Astrocyte (in vitro differentiated cells and primary cell): ENCODE measurements around the gene FMN2. TPM values are rescaled to one million over a fixed set of nuclear protein-coding genes. Genes with fewer than 3 reads are reported as not detected.
A peak's percentile ranks its signal among the peaks of the same experiment; 100 is the strongest.

ENCODE experiments used
- DNase-seq: peaks from one replicate; pipeline ENCODE4 v3.0.0-alpha.2; 2010; ENCODE audit warnings: low read depth
- FAIRE-seq: peaks from 2 replicates; lab custom pipeline; 2011; peaks lifted over from hg19 to GRCh38; lab: Jason Lieb, UNC
- H2AFZ ChIP-seq: 2 replicates; pipeline ENCODE4 v1.6.0; 2012; ENCODE audit warnings: low read depth, low read length, inconsistent platforms
- H3K27ac ChIP-seq: 2 replicates; pipeline ENCODE4 v1.5.1; 2011; ENCODE audit warnings: low read depth, low read length, inconsistent platforms
- H3K27me3 ChIP-seq: 2 replicates; pipeline ENCODE4 v1.6.0; 2011; ENCODE audit warnings: low read length, inconsistent platforms; ENCODE audit not compliant: insufficient read depth
- H3K36me3 ChIP-seq: 2 replicates; pipeline ENCODE4 v1.5.1; 2011; ENCODE audit warnings: low read length, inconsistent platforms; ENCODE audit not compliant: insufficient read depth
- H3K4me1 ChIP-seq: 2 replicates; pipeline ENCODE4 v1.5.1; 2011; ENCODE audit warnings: low read length, inconsistent platforms; ENCODE audit not compliant: insufficient read depth
- H3K4me2 ChIP-seq: 2 replicates; pipeline ENCODE4 v1.6.0; 2012; ENCODE audit warnings: low read length, inconsistent platforms
- H3K4me3 ChIP-seq: 2 replicates; pipeline ENCODE4 v1.5.1; 2011; ENCODE audit warnings: low read depth, mild to moderate bottlenecking, low read length, inconsistent platforms; ENCODE audit not compliant: insufficient read depth
- H3K79me2 ChIP-seq: 2 replicates; pipeline ENCODE4 v1.6.0; 2012; ENCODE audit warnings: mild to moderate bottlenecking, low read length, inconsistent platforms; ENCODE audit not compliant: insufficient read depth
- H3K9ac ChIP-seq: 2 replicates; pipeline ENCODE4 v1.6.0; 2012; ENCODE audit warnings: mild to moderate bottlenecking, low read length, inconsistent platforms
- H3K9me3 ChIP-seq: 2 replicates; pipeline ENCODE4 v1.5.1; 2012; ENCODE audit warnings: low read depth, mild to moderate bottlenecking, low read length, inconsistent platforms; ENCODE audit not compliant: insufficient read depth
- H4K20me1 ChIP-seq: 2 replicates; pipeline ENCODE4 v1.6.0; 2012; ENCODE audit warnings: low read length, inconsistent platforms; ENCODE audit not compliant: insufficient read depth
- H3K27ac Mint-ChIP-seq: one replicate; pipeline ENCODE4 v1.8.0; 2021; ENCODE audit warnings: mild to moderate bottlenecking, mixed read lengths; ENCODE audit not compliant: unreplicated experiment
- H3K27me3 Mint-ChIP-seq: one replicate; pipeline ENCODE4 v1.8.0; 2021; ENCODE audit warnings: low read depth, mixed read lengths; ENCODE audit not compliant: unreplicated experiment
- H3K36me3 Mint-ChIP-seq: one replicate; pipeline ENCODE4 v1.8.0; 2021; ENCODE audit warnings: low read depth, mixed read lengths; ENCODE audit not compliant: unreplicated experiment
- H3K4me1 Mint-ChIP-seq: one replicate; pipeline ENCODE4 v1.8.0; 2021; ENCODE audit warnings: low read depth, mixed read lengths; ENCODE audit not compliant: unreplicated experiment
- H3K4me3 Mint-ChIP-seq: one replicate; pipeline ENCODE4 v1.8.0; 2021; ENCODE audit warnings: mild to moderate bottlenecking, moderate library complexity, mixed read lengths; ENCODE audit not compliant: unreplicated experiment
- H3K9me3 Mint-ChIP-seq: one replicate; pipeline ENCODE4 v1.8.0; 2021; ENCODE audit warnings: mild to moderate bottlenecking, mixed read lengths; ENCODE audit not compliant: unreplicated experiment
- EZH2 ChIP-seq: IDR thresholded peaks from 2 replicates; pipeline ENCODE4 v1.6.1; 2012; ENCODE audit warnings: mild to moderate bottlenecking, low read length, inconsistent platforms; ENCODE audit not compliant: insufficient read depth
- total RNA-seq: library from RNA; stranded (reverse); gene quantifications from 2 replicates; pipeline ENCODE4 v1.2.1, GENCODE V29; 2021
- TF ChIP-seq, protein P1 (sequence below): IDR thresholded peaks from 2 replicates; pipeline ENCODE4 v1.5.1; 2011; ENCODE audit warnings: low read depth, mild to moderate bottlenecking, inconsistent platforms, low read length, moderate library complexity; ENCODE audit not compliant: insufficient read depth

The FMN2 gene
- total RNA-seq, 1 donor from 2014 or later, result 2.4 TPM

GRCh38 chr1:240099329-240099728 lies 7.6 kb downstream of the FMN2 start:
- no peaks in the 10 kb centered on the region for H3K9me3 Mint-ChIP-seq
- Histone ChIP-seq H3K79me2 (peaks cover 19% of the 10 kb centered on the region), H3K36me3 (no peaks in the 10 kb centered on the region), H3K4me1 (peaks cover 26% of the 10 kb centered on the region), H3K9me3 (no peaks in the 10 kb centered on the region), H3K4me3 (no peak overlapping the region), H3K27ac (peak overlapping the region; percentile 35), H3K4me2 (peak overlapping the region; percentile 67), H3K27me3 (no peaks in the 10 kb centered on the region), H3K9ac (peak overlapping the region; percentile 20), H4K20me1 (no peaks in the 10 kb centered on the region), H2AFZ (peak overlapping the region; percentile 11)
- no peaks in the 10 kb centered on the region for H3K36me3 Mint-ChIP-seq
- TF ChIP-seq, protein P1, sequence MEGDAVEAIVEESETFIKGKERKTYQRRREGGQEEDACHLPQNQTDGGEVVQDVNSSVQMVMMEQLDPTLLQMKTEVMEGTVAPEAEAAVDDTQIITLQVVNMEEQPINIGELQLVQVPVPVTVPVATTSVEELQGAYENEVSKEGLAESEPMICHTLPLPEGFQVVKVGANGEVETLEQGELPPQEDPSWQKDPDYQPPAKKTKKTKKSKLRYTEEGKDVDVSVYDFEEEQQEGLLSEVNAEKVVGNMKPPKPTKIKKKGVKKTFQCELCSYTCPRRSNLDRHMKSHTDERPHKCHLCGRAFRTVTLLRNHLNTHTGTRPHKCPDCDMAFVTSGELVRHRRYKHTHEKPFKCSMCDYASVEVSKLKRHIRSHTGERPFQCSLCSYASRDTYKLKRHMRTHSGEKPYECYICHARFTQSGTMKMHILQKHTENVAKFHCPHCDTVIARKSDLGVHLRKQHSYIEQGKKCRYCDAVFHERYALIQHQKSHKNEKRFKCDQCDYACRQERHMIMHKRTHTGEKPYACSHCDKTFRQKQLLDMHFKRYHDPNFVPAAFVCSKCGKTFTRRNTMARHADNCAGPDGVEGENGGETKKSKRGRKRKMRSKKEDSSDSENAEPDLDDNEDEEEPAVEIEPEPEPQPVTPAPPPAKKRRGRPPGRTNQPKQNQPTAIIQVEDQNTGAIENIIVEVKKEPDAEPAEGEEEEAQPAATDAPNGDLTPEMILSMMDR, result no peak
- no peak for TF ChIP-seq EZH2
- peaks cover 18% of the 10 kb centered on the region for H3K4me1 Mint-ChIP-seq
- no peaks in the 10 kb centered on the region for H3K27me3 Mint-ChIP-seq
- no peak overlapping the region for H3K4me3 Mint-ChIP-seq
- DNase-seq, result no peak
- H3K27ac Mint-ChIP-seq, result no peak overlapping the region
- FAIRE-seq, result no peak

DNA sequence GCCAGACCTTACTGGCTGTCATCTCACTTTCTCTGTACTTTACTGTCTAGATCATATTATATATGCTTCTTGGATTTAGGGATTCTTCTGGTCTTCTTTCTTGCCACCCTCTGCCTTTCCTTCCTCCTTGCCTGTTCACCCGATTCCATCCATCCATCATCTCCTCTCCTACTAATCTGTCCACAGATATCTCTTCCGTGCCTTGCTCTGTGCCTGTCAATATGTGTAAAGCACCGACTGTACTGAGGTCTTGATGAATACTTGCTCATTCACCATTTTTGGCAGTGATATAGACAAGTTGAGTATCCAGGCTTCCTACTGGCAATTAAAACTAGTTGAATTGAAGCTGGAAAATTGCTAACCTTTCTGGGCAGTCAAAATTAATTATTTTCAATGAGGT lies 8.1 kb downstream of the FMN2 start:
- Mint-ChIP-seq H3K4me1 (peaks cover 18% of the 10 kb centered on the region), H3K9me3 (no peaks in the 10 kb centered on the region), H3K4me3 (no peak overlapping the region), H3K27me3 (no peaks in the 10 kb centered on the region), H3K27ac (no peak overlapping the region), H3K36me3 (no peaks in the 10 kb centered on the region)
- Histone ChIP-seq H3K36me3 (no peaks in the 10 kb centered on the region), H3K9ac (peak overlapping the region; percentile 20), H3K27me3 (no peaks in the 10 kb centered on the region), H3K27ac (peak overlapping the region; percentile 35), H3K4me3 (no peak overlapping the region), H3K9me3 (no peaks in the 10 kb centered on the region), H2AFZ (peak overlapping the region; percentile 11), H3K4me1 (peaks cover 26% of the 10 kb centered on the region), H4K20me1 (no peaks in the 10 kb centered on the region), H3K79me2 (peaks cover 15% of the 10 kb centered on the region), H3K4me2 (peak overlapping the region; percentile 67)
- peak; percentile 50 for FAIRE-seq
- TF ChIP-seq, protein P1, result no peak
- TF ChIP-seq EZH2, result no peak
- DNase-seq, result no peak

DNA sequence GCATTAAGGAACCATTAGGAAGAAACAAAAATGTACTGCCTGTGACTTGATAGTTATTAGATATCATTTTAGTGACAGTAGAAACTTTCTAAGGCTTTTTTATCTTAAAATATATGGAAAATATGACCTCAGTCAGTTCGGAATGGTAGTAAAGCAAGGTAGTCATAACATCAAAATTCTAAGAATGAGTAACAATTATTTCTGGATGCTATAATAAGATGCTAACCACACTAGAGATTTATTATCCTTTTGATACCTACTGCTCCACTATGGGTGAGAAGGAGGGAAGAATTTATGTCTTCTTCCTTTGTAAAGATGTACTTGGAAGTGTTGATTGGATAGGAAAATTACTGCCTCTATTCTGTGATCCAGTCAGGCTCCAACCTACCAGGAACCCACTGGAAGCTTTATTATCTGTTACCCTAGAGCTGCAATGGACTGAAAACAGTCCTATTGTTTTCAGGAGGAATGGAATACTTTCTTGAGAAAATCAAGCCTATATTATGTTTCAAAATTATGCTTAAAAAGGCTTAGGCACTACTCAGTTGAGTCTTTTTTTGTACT lies 8.8 kb downstream of the FMN2 start:
- H3K4me3 ChIP-seq, result no peak overlapping the region
- H3K27me3 ChIP-seq, result no peaks in the 10 kb centered on the region
- H3K4me2 ChIP-seq, result peak overlapping the region; percentile 67
- Mint-ChIP-seq H3K4me3 (no peak overlapping the region), H3K27ac (no peak overlapping the region), H3K4me1 (peaks cover 18% of the 10 kb centered on the region), H3K36me3 (no peaks in the 10 kb centered on the region), H3K9me3 (no peaks in the 10 kb centered on the region), H3K27me3 (no peaks in the 10 kb centered on the region)
- TF ChIP-seq EZH2, result no peak
- TF ChIP-seq, protein P1, result no peak
- peak overlapping the region; percentile 51 for H3K27ac ChIP-seq
- H3K36me3 ChIP-seq, result no peaks in the 10 kb centered on the region
- no peak overlapping the region for H2AFZ ChIP-seq
- H3K9me3 ChIP-seq, result no peaks in the 10 kb centered on the region
- H4K20me1 ChIP-seq, result no peaks in the 10 kb centered on the region
- peak overlapping the region; percentile 3 for H3K9ac ChIP-seq
- H3K79me2 ChIP-seq, result peaks cover 12% of the 10 kb centered on the region
- FAIRE-seq (peak; percentile 97), DNase-seq (peak; percentile 72)
- H3K4me1 ChIP-seq, result peaks cover 24% of the 10 kb centered on the region
